Caco-2 (cell line): ENCODE data around the gene FLACC1. TPM values are rescaled to one million over a fixed set of nuclear protein-coding genes. Genes with fewer than 3 reads are reported as not detected.
"Not testable (repeated sequence)": the region's sequence is repeated elsewhere in the genome, so short reads cannot be mapped to it uniquely, and the experiment has no call there.

Experiments used
- BruUV-seq: library from RNA; stranded (reverse); fragments of 400-500 nt; replicated peaks from 2 replicates; lab custom pipeline; 2021; lab: Mats Ljungman, UMichigan
- CTCF ChIA-PET: fragments of 300-600 bp; sonication (Branson Sonifier 250); formaldehyde crosslinking; loops from one replicate; lab custom pipeline; 2022; ENCODE audit warnings: antibody characterized with exemption; lab: Charles Lee
- POLR2A ChIA-PET: fragments of 300-600 bp; sonication (Branson Sonifier 250); formaldehyde crosslinking; loops from one replicate; lab custom pipeline; 2022; ENCODE audit warnings: antibody characterized with exemption; lab: Charles Lee
- DNase-seq, 2 experiments: peaks; one replicate each; pipeline versions ENCODE4 v3.0.0 to v3.0.0-alpha.2; 2020 to 2022
- H3K27me3 ChIP-seq: replicated peaks from 2 replicates; pipeline ENCODE4 v1.6.0; 2011; ENCODE audit warnings: low read length; ENCODE audit not compliant: control insufficient read depth, insufficient read depth
- H3K36me3 ChIP-seq: 2 replicates; pipeline ENCODE4 v1.5.1; 2011; ENCODE audit warnings: low read length; ENCODE audit not compliant: control insufficient read depth, insufficient read depth
- H3K4me1 ChIP-seq: fragments of 250-450 bp; sonication (Bioruptor Pico); 2 replicates; pipeline ENCODE4 v1.5.1; 2020; ENCODE audit warnings: mild to moderate bottlenecking
- H3K4me3 ChIP-seq: 2 replicates; pipeline ENCODE4 v1.5.1; 2011; ENCODE audit warnings: low read depth, mild to moderate bottlenecking, control low read depth, low read length
- H3K9me3 ChIP-seq: fragments of 250-450 bp; sonication (Bioruptor Pico); 2 replicates; pipeline ENCODE4 v1.5.1; 2020; ENCODE audit warnings: mild to moderate bottlenecking, moderate library complexity
- H3K27ac Mint-ChIP-seq: one replicate; pipeline ENCODE4 v1.8.0; 2022; ENCODE audit warnings: mixed read lengths; ENCODE audit not compliant: unreplicated experiment
- H3K27me3 Mint-ChIP-seq: one replicate; pipeline ENCODE4 v1.8.0; 2022; ENCODE audit warnings: mixed read lengths; ENCODE audit not compliant: insufficient read depth, unreplicated experiment
- H3K36me3 Mint-ChIP-seq: one replicate; pipeline ENCODE4 v1.8.0; 2022; ENCODE audit warnings: mild to moderate bottlenecking, mixed read lengths; ENCODE audit not compliant: insufficient read depth, unreplicated experiment
- H3K4me1 Mint-ChIP-seq: one replicate; pipeline ENCODE4 v1.8.0; 2022; ENCODE audit warnings: low read depth, mixed read lengths; ENCODE audit not compliant: unreplicated experiment
- H3K4me3 Mint-ChIP-seq: one replicate; pipeline ENCODE4 v1.8.0; 2022; ENCODE audit warnings: mild to moderate bottlenecking, moderate library complexity, mixed read lengths; ENCODE audit not compliant: unreplicated experiment
- H3K9me3 Mint-ChIP-seq: one replicate; pipeline ENCODE4 v1.8.0; 2022; ENCODE audit warnings: mixed read lengths; ENCODE audit not compliant: unreplicated experiment
- CTCF ChIP-seq, 2 experiments: fragments of 200-600 bp in 1 of 2; IDR thresholded peaks; 1 replicate in 1 of 2; 2 replicates in 1 of 2; pipeline versions ENCODE4 v1.5.1 to v1.8.0; 2011 to 2022; ENCODE audit warnings: antibody characterized with exemption in 1 of 2, control low read depth in 1 of 2, inconsistent platforms in 1 of 2, low read depth in 1 of 2, low read length in 1 of 2, mild to moderate bottlenecking in 1 of 2, moderate library complexity in 1 of 2; ENCODE audit not compliant: insufficient read depth in 1 of 2, severe bottlenecking in 1 of 2, unreplicated experiment in 1 of 2
- intact Hi-C: fragments of 100-400 bp; cut with micrococcal nuclease; formaldehyde crosslinking; loops from one replicate; pipeline ENCODE4 v1.10.0; 2022; ENCODE audit not compliant: unreplicated experiment
- total RNA-seq: library from RNA; stranded (reverse); gene quantifications from 2 replicates; pipeline ENCODE4 v1.2.3, GENCODE V29; 2022

Gene FLACC1
- total RNA-seq, 1 experiment from 2014 or later, result 0.86 TPM

DNA sequence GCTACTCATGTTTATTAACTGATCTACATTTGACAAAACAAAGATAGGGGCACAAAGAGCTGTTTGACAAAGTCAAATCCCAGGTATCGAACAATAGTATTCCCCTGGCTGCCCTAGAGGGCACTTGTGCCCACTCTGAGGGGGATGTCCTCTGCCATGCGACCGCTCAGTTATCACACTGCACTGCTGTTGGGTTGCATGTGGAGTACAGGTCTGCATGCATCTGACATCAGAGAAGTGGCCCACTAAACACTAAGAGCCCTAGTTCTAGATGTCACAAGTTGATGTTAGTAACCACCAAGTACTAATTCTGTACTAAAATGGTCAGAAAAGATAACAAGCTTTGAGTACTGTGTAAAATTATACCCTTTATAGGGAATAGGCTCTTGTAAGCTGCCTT lies 20.1 kb upstream of the FLACC1 start:
- CTCF ChIA-PET, result no interaction called here
- no peak for DNase-seq
- intact Hi-C loops, result no loop called here

GRCh38 chr2:201369775-201370174 lies 12.6 kb upstream of the FLACC1 start:
- no peaks in the 10 kb centered on the region for H3K4me1 Mint-ChIP-seq
- Histone ChIP-seq H3K36me3 (no peaks in the 10 kb centered on the region), H3K27me3 (no peaks in the 10 kb centered on the region), H3K9me3 (peaks cover 7% of the 10 kb centered on the region), H3K4me1 (no peaks in the 10 kb centered on the region), H3K4me3 (no peak overlapping the region)
- no peaks in the 10 kb centered on the region for H3K36me3 Mint-ChIP-seq
- H3K4me3 Mint-ChIP-seq, result no peak overlapping the region
- no peak for TF ChIP-seq CTCF (IDR thresholded peaks at IDR 0.05; ENCODE audit: insufficient read depth in 1 of 2, low read depth in 1 of 2, low read length in 1 of 2, severe bottlenecking in 1 of 2, unreplicated experiment in 1 of 2)
- ChIA-PET POLR2A (no interaction called here), CTCF (no interaction called here)
- H3K9me3 Mint-ChIP-seq, result no peaks in the 10 kb centered on the region
- H3K27ac Mint-ChIP-seq, result no peak overlapping the region
- BruUV-seq, result no TSS peak
- intact Hi-C loops, result no loop called here
- H3K27me3 Mint-ChIP-seq, result no peaks in the 10 kb centered on the region
- DNase-seq, result no peak

More for the DNA sequence above, 20.1 kb upstream of the FLACC1 start:
- H3K36me3 Mint-ChIP-seq, result peaks cover 6% of the 10 kb centered on the region
- no peaks in the 10 kb centered on the region for H3K9me3 Mint-ChIP-seq
- Histone ChIP-seq H3K27me3 (no peaks in the 10 kb centered on the region), H3K36me3 (peaks cover 3% of the 10 kb centered on the region; the same call in 1 of the 2 replicates), H3K9me3 (no peaks in the 10 kb centered on the region), H3K4me3 (no peak overlapping the region), H3K4me1 (no peaks in the 10 kb centered on the region)
- no peak overlapping the region for H3K4me3 Mint-ChIP-seq
- POLR2A ChIA-PET, result no interaction called here
- no peaks in the 10 kb centered on the region for H3K4me1 Mint-ChIP-seq
- BruUV-seq, result no TSS peak
- no peak overlapping the region for H3K27ac Mint-ChIP-seq
- no peaks in the 10 kb centered on the region for H3K27me3 Mint-ChIP-seq
- no peak for TF ChIP-seq CTCF (IDR thresholded peaks at IDR 0.05; ENCODE audit: insufficient read depth in 1 of 2, low read depth in 1 of 2, low read length in 1 of 2, severe bottlenecking in 1 of 2, unreplicated experiment in 1 of 2)

- H3K4me3 Mint-ChIP-seq, CTCF ChIA-PET, H3K36me3 ChIP-seq, H3K9me3 Mint-ChIP-seq, H3K4me1 Mint-ChIP-seq, H3K27me3 Mint-ChIP-seq, H3K27me3 ChIP-seq, H3K27ac Mint-ChIP-seq, H3K36me3 Mint-ChIP-seq, intact Hi-C loops, H3K4me3 ChIP-seq, POLR2A ChIA-PET, H3K9me3 ChIP-seq, H3K4me1 ChIP-seq, DNase-seq, BruUV-seq: not testable (repeated sequence)
Measured at GRCh38 chr2:201369318-201369717, 12.2 kb upstream of the FLACC1 start.

DNA sequence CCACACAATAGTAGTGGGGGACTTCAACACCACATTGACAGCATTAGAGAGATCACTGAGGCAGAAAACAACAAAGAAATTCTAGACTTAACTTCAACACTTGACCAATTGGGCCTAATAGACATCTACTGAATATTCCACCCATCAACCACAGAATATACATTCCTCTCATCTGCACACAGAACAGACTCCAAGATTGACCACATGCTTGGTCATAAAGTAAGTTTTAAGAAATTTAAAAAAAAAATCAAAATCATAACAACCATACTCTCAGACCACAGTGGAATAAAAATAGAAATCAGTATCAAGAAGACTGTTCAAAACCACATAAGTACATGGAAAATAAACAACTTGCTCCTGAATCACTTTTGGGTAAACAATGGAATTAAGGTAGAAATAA lies 9.0 kb upstream of the FLACC1 start:
- TF ChIP-seq CTCF (IDR thresholded peaks at IDR 0.05; ENCODE audit: insufficient read depth in 1 of 2, low read depth in 1 of 2, low read length in 1 of 2, severe bottlenecking in 1 of 2, unreplicated experiment in 1 of 2), result no peak
- BruUV-seq, result no TSS peak

More for the DNA sequence above, 9.0 kb upstream of the FLACC1 start:
- Histone ChIP-seq H3K36me3 (peaks cover 1% of the 10 kb centered on the region; the same call in 1 of the 2 replicates), H3K4me3 (no peak overlapping the region), H3K9me3 (peaks cover 9% of the 10 kb centered on the region), H3K27me3 (no peaks in the 10 kb centered on the region), H3K4me1 (no peaks in the 10 kb centered on the region)
- Mint-ChIP-seq H3K36me3 (no peaks in the 10 kb centered on the region), H3K27ac (no peak overlapping the region), H3K9me3 (peaks cover 12% of the 10 kb centered on the region), H3K4me3 (no peak overlapping the region), H3K4me1 (no peaks in the 10 kb centered on the region), H3K27me3 (no peaks in the 10 kb centered on the region)
- CTCF ChIA-PET, result no interaction called here
- no peak for DNase-seq
- intact Hi-C loops, result no loop called here
- POLR2A ChIA-PET, result no interaction called here
